HFFc6 (cell line): Measurements from ENCODE around the gene DENND1A. TPM values are rescaled to one million over a fixed set of nuclear protein-coding genes. Genes with fewer than 3 reads are reported as not detected.

Experiments
- DNase-seq: peaks from one replicate; pipeline ENCODE4 v3.0.0-alpha.2; 2018
- H3K27ac Mint-ChIP-seq: 2 replicates; pipeline ENCODE4 v1.8.0; 2020; ENCODE audit warnings: mild to moderate bottlenecking, mixed read lengths
- H3K27me3 Mint-ChIP-seq: 2 replicates; pipeline ENCODE4 v1.8.0; 2021; ENCODE audit warnings: mild to moderate bottlenecking, moderate library complexity, mixed read lengths; ENCODE audit not compliant: insufficient read depth
- H3K36me3 Mint-ChIP-seq: 2 replicates; pipeline ENCODE4 v1.8.0; 2021; ENCODE audit warnings: low read depth, mixed read lengths
- H3K4me1 Mint-ChIP-seq: 2 replicates; pipeline ENCODE4 v1.8.0; 2020; ENCODE audit warnings: low read depth, mixed read lengths
- H3K4me3 Mint-ChIP-seq: 2 replicates; pipeline ENCODE4 v1.8.0; 2020; ENCODE audit warnings: mild to moderate bottlenecking, moderate library complexity, mixed read lengths
- H3K9me3 Mint-ChIP-seq: 2 replicates; pipeline ENCODE4 v1.8.0; 2020; ENCODE audit warnings: mild to moderate bottlenecking, mixed read lengths
- CTCF ChIP-seq: fragments of 200-600 bp; sonication (generic); IDR thresholded peaks from 2 replicates; pipeline ENCODE4 v1.5.0; 2021; ENCODE audit warnings: antibody characterized with exemption, mild to moderate bottlenecking
- total RNA-seq, 6 experiments: library from RNA; stranded (reverse); fragmentation: NEBNext Ultra II Directional; extraction: Animal tissue kit (Norgen Biotek cat#: 25700); gene quantifications; 2 replicates in 1 of 6; 3 replicates in 5 of 6; pipeline ENCODE4 v1.2.3, GENCODE V29; 2021

Gene DENND1A
- total RNA-seq, 6 experiments from 2014 or later = 25.4 to 38.3 (median 30.3) TPM

DNA sequence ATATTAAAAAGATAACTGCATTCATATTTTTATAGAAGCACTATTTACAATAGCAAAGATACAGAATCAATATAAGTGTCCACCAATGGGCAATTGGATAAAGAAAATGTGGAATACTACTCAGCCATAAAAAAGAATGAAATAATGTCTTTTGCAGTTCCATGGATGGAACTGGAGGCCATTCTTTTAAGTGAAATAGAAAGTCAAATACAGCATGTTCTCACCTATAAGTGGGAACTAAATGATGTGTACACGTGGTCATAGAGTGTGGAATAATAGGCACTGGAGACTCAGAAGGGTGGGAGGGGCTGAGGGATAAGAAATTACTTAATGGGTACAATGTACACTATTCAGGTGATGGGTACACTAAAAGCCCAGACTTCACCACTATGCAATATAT, 53.2 kb downstream of the DENND1A start:
- TF ChIP-seq CTCF = no peak
- Mint-ChIP-seq H3K36me3 (peaks cover 5% of the 10 kb centered on the region; the same call in 1 of the 2 replicates), H3K27me3 (no peaks in the 10 kb centered on the region; the same call in 1 of the 2 replicates), H3K4me3 (no peak overlapping the region), H3K9me3 (no peaks in the 10 kb centered on the region), H3K27ac (no peak overlapping the region), H3K4me1 (no peaks in the 10 kb centered on the region; the same call in 1 of the 2 replicates)
- no peak for DNase-seq

DNA sequence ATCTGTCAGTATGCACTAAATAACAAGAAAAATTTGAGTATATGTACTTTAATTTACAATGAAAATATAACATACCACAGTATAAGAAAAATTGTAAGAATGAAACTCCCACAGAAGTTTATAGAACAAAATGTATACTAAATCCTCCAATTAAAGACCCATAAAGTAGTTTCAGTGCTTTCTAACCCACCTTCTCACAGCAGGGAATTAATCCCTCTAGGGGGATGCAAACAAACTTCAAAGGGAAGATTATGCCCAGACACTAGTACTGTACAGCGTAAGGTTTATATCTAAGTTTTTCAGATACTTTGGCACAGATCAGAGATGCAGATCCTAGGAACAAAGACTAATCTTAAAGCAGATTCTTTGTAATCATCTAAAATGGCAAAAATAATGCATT, 57.2 kb downstream of the DENND1A start:
- Mint-ChIP-seq H3K4me1 (peaks cover 2% of the 10 kb centered on the region; the same call in 1 of the 2 replicates), H3K36me3 (0 out of 2 replicates have a peak, but pooled peaks cover 5% of the 10 kb centered on the region), H3K27me3 (no peaks in the 10 kb centered on the region; the same call in 1 of the 2 replicates), H3K4me3 (no peak overlapping the region), H3K9me3 (no peaks in the 10 kb centered on the region), H3K27ac (no peak overlapping the region)
- DNase-seq = no peak
- TF ChIP-seq CTCF = no peak

- no peak for TF ChIP-seq CTCF
- Mint-ChIP-seq H3K27me3 (no peaks in the 10 kb centered on the region; the same call in 1 of the 2 replicates), H3K36me3 (0 out of 2 replicates have a peak, but pooled peaks cover 5% of the 10 kb centered on the region), H3K4me3 (no peak overlapping the region), H3K4me1 (peaks cover 11% of the 10 kb centered on the region), H3K9me3 (no peaks in the 10 kb centered on the region), H3K27ac (no peak overlapping the region)
- DNase-seq = no peak
Measured at GRCh38 chr9:123871781-123872180, 58.1 kb downstream of the DENND1A start.

- no peak overlapping the region for H3K4me3 Mint-ChIP-seq
- DNase-seq = no peak
Measured at GRCh38 chr9:123868002-123868401, 61.9 kb downstream of the DENND1A start.

GRCh38 chr9:123867034-123867433, 62.9 kb downstream of the DENND1A start:
- DNase-seq = no peak
- Mint-ChIP-seq H3K27ac (no peak overlapping the region; the same call in 1 of the 2 replicates), H3K9me3 (no peaks in the 10 kb centered on the region), H3K4me1 (peaks cover 21% of the 10 kb centered on the region), H3K36me3 (no peaks in the 10 kb centered on the region), H3K4me3 (no peak overlapping the region), H3K27me3 (no peaks in the 10 kb centered on the region)
- TF ChIP-seq CTCF = no peak

More at GRCh38 chr9:123868002-123868401, 61.9 kb downstream of the DENND1A start:
- TF ChIP-seq CTCF = no peak
- Mint-ChIP-seq H3K27ac (no peak overlapping the region), H3K36me3 (no peaks in the 10 kb centered on the region), H3K27me3 (no peaks in the 10 kb centered on the region), H3K9me3 (no peaks in the 10 kb centered on the region), H3K4me1 (peaks cover 21% of the 10 kb centered on the region)

GRCh38 chr9:123866497-123866896, 63.4 kb downstream of the DENND1A start:
- Mint-ChIP-seq H3K4me1 (peaks cover 21% of the 10 kb centered on the region), H3K9me3 (no peaks in the 10 kb centered on the region), H3K27ac (no peak overlapping the region), H3K27me3 (no peaks in the 10 kb centered on the region), H3K36me3 (no peaks in the 10 kb centered on the region), H3K4me3 (no peak overlapping the region)
- TF ChIP-seq CTCF = no peak
- no peak for DNase-seq
